Measurements from ENCODE around the gene MYL10. TPM values are rescaled to one million over a fixed set of nuclear protein-coding genes. Genes with fewer than 3 reads are reported as not detected.

Gene MYL10
- total RNA-seq, 2 donors from 2014 or later: not detected

GRCh38 chr7:101676062-101676598 is 47.0 kb upstream of the MYL10 start:
- H3K27me3 ChIP-seq (replicated peaks; ENCODE audit: insufficient read depth): no peaks in the 10 kb centered on the region
- DNase-seq (ENCODE audit: low spot score) (no peak), ATAC-seq (ENCODE audit: insufficient number of reproducible peaks, low FRiP score, low read depth) (no peak)
- peaks cover 0 to 7% of the 10 kb centered on the region in 2 donors for H3K4me1 ChIP-seq (ENCODE audit: control insufficient read depth in 1 of 2, low read depth in 2 of 2)
- H3K4me3 ChIP-seq: no peak overlapping the region
- no peaks in the 10 kb centered on the region for H3K36me3 ChIP-seq
- no peak overlapping the region for H3K27ac ChIP-seq
- TF ChIP-seq, protein P1, sequence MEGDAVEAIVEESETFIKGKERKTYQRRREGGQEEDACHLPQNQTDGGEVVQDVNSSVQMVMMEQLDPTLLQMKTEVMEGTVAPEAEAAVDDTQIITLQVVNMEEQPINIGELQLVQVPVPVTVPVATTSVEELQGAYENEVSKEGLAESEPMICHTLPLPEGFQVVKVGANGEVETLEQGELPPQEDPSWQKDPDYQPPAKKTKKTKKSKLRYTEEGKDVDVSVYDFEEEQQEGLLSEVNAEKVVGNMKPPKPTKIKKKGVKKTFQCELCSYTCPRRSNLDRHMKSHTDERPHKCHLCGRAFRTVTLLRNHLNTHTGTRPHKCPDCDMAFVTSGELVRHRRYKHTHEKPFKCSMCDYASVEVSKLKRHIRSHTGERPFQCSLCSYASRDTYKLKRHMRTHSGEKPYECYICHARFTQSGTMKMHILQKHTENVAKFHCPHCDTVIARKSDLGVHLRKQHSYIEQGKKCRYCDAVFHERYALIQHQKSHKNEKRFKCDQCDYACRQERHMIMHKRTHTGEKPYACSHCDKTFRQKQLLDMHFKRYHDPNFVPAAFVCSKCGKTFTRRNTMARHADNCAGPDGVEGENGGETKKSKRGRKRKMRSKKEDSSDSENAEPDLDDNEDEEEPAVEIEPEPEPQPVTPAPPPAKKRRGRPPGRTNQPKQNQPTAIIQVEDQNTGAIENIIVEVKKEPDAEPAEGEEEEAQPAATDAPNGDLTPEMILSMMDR (IDR thresholded peaks at IDR 0.05): no peak
- H3K9me3 ChIP-seq: peaks cover 3% of the 10 kb centered on the region

- no peak overlapping the region for H3K27ac ChIP-seq
- no peaks in the 10 kb centered on the region for H3K36me3 ChIP-seq
- H3K27me3 ChIP-seq (replicated peaks; ENCODE audit: insufficient read depth): no peaks in the 10 kb centered on the region
- H3K4me1 ChIP-seq (ENCODE audit: control insufficient read depth in 1 of 2, low read depth in 2 of 2): no peaks in the 10 kb centered on the region
- ATAC-seq (ENCODE audit: insufficient number of reproducible peaks, low FRiP score, low read depth): no peak
- no peak for DNase-seq (ENCODE audit: low spot score)
- peaks cover 3% of the 10 kb centered on the region for H3K9me3 ChIP-seq
- no peak overlapping the region for H3K4me3 ChIP-seq
- TF ChIP-seq, protein P1 (IDR thresholded peaks at IDR 0.05): no peak
These were observed 45.3 kb upstream of the MYL10 start for GRCh38 chr7:101674439-101674838.

GRCh38 chr7:101673951-101674350 is 44.9 kb upstream of the MYL10 start:
- Histone ChIP-seq H3K27ac (no peak overlapping the region), H3K4me1 (ENCODE audit: control insufficient read depth in 1 of 2, low read depth in 2 of 2) (no peaks in the 10 kb centered on the region), H3K9me3 (peaks cover 3% of the 10 kb centered on the region), H3K36me3 (no peaks in the 10 kb centered on the region), H3K27me3 (replicated peaks; ENCODE audit: insufficient read depth) (no peaks in the 10 kb centered on the region), H3K4me3 (no peak overlapping the region)
- TF ChIP-seq, protein P1 (IDR thresholded peaks at IDR 0.05): no peak
- no peak for ATAC-seq (ENCODE audit: insufficient number of reproducible peaks, low FRiP score, low read depth)
- DNase-seq (ENCODE audit: low spot score): no peak

DNA sequence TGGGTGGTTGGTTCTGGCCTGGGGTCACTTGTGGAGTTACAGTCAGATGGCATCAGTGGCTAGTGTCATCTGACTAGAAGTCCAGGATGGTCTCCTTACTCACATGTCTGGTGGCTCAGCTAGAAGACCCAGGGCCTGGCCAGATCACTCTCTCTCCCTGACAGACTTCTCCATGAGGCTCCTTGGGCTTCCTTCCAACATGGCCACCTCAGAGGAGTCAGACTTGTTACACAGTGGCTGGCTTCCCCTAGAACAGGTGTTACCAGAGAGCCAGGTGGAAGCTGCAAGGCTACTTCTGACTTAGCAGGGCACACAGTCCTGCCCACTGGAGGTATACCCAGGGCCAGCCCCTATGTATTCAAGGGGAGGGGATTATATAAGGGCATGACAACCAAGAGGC is 44.2 kb upstream of the MYL10 start:
- Histone ChIP-seq H3K9me3 (peaks cover 3% of the 10 kb centered on the region), H3K27me3 (replicated peaks; ENCODE audit: insufficient read depth) (no peaks in the 10 kb centered on the region), H3K27ac (no peak overlapping the region), H3K4me3 (no peak overlapping the region), H3K4me1 (ENCODE audit: control insufficient read depth in 1 of 2, low read depth in 2 of 2) (no peaks in the 10 kb centered on the region), H3K36me3 (no peaks in the 10 kb centered on the region)
- DNase-seq (ENCODE audit: low spot score) (no peak), ATAC-seq (ENCODE audit: insufficient number of reproducible peaks, low FRiP score, low read depth) (no peak)
- TF ChIP-seq, protein P1 (IDR thresholded peaks at IDR 0.05): no peak

GRCh38 chr7:101671371-101672356 is 42.6 kb upstream of the MYL10 start:
- no peak for ATAC-seq (ENCODE audit: insufficient number of reproducible peaks, low FRiP score, low read depth)
- Histone ChIP-seq H3K27ac (no peak overlapping the region), H3K27me3 (replicated peaks; ENCODE audit: insufficient read depth) (no peaks in the 10 kb centered on the region), H3K4me3 (no peak overlapping the region), H3K4me1 (ENCODE audit: control insufficient read depth in 1 of 2, low read depth in 2 of 2) (no peaks in the 10 kb centered on the region), H3K9me3 (peaks cover 3% of the 10 kb centered on the region), H3K36me3 (no peaks in the 10 kb centered on the region)
- DNase-seq (ENCODE audit: low spot score): no peak
- TF ChIP-seq, protein P1 (IDR thresholded peaks at IDR 0.05): no peak
